ENCODE measurements around the gene INSR.

The INSR gene

DNA sequence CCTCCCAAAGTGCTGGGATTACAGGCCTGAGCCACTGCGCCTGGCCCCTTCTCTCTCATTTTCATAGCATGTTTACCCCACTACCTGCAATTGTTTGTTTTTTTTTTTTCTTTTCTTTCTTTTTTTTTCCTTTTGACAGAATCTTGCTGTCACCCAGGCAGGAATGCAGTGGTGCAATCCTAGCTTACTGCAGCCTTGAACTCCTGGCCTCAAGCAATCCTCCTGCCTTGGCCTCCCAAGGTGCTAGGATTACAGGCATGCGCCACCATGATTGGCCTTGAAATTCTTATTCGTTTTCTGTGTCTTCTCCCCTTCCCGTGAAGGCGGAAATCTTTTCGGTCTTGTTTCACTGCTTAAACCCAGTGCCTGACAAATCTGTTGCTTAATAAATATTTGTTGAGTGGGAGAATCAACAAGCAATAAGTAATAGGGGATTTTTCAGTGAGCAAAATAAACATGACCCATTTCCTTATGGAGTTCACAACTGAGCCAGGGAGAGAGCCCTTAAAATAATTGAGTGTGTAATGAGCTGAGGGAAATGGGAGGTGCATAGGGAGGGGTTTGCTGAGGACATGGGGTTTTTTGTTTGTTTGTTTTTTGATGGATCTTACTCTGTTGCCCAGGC is 1.8 kb upstream of the INSR start:
- DNase-seq (ENCODE audit: low read depth in 3 of 3, low spot score in 1 of 3): no peak

DNA sequence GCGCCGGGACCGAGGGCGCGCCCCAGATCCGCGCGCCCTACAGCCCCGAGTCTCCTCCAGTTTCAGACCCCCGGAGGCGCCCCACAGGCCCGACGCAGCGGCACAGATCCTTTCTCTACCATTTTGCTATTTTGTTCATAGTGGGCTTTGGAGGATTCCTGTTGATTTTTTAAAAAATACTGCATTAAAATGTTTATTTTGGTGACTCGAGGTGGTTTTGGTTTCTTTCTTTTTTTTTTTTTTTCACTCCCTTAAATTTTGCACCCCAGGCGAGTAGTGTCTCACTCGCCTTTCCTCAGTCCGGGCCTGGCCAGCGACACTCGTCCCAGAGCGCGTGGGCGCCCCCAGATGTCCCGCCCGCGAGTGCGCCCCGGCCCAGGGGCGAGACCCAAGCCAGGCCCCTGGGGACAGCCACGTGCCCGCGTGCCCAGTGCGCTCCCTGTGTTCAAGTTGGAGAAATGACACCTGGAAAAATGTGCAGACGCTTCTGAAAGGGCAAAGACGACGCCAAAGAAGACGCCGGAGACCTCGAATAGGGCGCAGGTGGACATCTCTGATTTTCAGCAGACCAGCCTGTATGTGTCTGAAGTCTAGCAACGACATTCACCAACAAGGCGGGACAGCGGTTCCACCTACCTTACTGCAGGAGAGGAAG is 471 bp upstream of the INSR start:
- DNase-seq (ENCODE audit: low read depth in 3 of 3, low spot score in 1 of 3): no peak

DNA sequence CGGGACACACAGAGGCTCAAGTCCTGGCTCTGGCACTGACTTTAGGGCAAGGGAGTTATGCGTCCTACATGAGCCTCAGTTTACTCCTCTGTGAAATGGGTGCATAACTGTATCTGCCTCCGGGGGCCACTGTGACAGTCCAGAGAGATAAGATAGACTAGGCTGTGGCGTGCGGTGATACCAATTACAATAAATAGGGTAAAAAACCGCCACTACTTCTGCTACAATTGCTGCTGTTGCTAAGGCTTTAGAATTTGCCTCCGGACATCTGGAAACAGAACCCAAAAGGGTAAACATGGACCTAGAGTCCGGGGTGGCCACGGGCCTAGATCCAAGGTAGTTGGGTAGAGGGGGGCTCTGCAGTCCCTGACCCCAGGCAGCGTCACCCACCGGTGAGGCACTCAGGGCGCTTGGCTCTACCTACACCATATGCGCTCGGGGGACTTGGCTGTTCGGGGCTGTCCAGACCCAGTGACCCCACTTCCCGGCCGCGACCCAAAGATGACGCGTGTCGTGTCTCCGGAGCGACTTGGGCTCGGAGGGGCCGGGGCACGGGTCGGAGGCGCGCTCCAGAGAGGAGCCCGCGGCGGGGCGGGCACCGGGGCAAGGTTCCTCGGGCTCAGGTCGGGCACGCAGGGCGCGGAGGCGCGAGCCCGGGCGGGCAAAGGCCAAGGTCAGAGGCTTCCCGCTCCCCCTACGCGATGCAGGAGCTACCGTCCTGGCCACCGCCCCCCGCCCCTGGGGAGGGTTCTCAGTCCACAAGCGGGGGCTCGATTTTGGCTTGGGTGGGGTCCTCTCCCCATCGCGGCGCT is 1.1 kb downstream of the INSR start:
- DNase-seq (ENCODE audit: low read depth in 3 of 3, low spot score in 1 of 3): no peak

DNA sequence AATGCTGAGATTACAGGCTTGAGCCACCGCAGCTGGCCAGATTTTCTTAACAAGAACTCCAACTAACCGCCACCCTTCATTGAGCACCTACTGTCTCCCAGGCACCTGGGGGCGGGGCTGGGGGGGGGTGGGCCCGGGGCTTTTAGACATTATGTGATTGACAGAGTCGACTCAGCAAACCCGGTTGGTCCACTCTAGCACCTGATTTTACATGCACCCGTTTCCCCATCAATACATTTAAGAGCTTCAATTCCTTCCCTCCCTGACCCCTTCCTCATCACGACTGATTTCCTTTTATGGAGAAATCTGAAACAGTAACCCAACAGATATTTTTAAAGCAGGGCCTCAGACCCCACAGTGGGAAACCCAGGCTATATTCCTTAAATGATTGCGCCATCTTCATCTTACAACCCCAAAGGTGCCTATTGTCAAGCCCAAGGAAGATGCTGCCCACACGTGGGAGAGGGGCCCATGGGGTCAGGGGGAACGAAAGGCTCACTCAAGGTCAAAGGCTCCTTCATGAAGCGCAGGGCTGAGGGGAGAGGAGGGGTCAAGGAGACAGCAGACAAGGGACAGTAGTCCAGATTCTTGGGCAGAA is 1.8 kb downstream of the INSR start:
- no peak for DNase-seq (ENCODE audit: low read depth in 3 of 3, low spot score in 1 of 3)

DNA sequence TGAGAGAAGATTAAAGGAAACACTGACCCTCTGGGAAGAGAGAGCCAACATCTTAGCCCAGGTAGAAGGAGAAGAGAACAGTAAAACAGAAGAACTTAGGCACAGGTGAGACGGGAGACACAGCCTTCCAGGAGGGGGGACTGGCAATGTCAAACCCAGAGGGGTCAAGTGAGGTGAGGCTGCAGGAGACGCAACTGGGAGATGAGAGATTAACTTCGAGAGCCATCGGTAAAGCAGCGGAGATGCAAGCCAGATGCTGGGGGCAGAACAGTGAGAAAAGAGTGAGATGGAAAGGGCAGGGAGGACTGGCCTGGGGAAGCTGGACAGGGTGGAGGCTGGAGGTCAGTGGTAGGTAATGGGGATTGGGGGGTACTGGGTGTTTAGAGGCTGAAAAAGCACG is 5.2 kb downstream of the INSR start:
- DNase-seq (ENCODE audit: low read depth in 3 of 3, low spot score in 1 of 3): no peak

DNA sequence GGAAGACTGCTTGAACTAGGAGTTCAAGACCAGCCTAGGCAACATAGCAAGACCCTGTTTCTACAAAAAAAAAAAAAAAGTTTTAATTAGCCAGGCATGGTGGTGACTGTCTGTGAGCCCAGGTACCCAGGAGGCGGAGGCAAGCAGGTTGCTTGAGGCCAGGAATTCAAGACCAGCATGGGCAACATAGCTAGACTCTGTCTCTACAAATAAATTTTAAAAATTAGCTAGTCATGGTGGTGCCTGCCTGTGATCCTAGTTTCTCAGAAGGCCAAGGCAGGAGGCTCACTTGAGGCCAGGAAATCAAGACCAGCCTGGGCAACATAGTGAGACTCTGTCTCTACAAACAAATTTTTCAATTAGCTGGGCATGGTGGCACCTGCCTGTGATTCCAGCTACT is 6.1 kb downstream of the INSR start:
- no peak for DNase-seq (ENCODE audit: low read depth in 3 of 3, low spot score in 1 of 3)

DNA sequence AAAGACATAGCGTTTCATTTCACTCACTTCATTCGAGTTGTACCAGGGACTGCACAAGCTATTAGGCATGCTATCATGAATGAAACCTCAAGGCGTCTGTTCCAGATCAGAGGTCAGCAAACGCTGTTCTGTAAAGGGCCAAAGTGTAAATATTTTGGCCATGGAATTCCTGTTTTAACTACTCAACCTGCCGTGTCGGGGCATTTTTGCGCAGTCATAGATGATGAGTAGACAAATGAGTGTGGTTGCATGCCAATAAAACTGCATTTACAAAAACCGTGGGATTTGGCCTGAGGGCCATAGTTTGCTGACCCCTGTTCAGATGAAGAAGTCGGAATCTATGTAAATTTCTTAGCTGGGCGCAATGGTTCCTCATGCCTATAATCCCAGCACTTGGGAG is 6.5 kb downstream of the INSR start:
- DNase-seq (ENCODE audit: low read depth in 3 of 3, low spot score in 1 of 3): no peak

DNA sequence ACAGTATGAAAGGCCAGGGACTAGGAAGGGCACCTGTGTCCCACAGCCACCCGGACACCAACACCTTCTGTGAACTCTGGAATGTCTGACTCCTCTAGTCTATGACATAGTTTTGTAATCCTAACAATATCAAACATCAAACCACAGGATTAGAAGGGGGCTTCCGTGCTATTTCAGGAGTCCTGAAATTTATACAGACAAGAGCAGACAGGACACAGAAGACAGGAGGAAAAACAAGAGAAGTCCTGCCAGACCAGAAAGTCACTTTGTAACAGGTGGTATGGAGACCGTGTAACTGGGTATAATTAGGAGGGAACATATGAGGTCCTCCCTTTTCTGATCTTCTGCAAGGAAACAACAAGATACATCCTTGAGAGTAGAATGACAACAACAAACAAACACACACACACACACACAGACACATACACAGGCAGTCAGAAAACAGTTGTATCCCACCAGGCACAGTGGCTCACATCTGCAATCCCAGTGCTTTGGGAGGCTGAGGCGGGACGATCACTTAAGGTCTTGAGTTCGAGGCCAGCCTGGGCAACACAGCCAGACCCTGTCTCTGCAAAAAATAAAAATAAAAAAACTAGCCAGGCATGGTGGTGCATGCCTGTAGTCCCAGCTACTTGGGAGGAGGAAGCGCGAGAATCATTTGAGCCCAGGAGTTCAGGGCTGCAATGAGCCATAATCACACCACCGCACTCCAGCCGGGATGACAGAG is 13.1 kb downstream of the INSR start:
- DNase-seq (ENCODE audit: low read depth in 3 of 3, low spot score in 1 of 3): no peak

DNA sequence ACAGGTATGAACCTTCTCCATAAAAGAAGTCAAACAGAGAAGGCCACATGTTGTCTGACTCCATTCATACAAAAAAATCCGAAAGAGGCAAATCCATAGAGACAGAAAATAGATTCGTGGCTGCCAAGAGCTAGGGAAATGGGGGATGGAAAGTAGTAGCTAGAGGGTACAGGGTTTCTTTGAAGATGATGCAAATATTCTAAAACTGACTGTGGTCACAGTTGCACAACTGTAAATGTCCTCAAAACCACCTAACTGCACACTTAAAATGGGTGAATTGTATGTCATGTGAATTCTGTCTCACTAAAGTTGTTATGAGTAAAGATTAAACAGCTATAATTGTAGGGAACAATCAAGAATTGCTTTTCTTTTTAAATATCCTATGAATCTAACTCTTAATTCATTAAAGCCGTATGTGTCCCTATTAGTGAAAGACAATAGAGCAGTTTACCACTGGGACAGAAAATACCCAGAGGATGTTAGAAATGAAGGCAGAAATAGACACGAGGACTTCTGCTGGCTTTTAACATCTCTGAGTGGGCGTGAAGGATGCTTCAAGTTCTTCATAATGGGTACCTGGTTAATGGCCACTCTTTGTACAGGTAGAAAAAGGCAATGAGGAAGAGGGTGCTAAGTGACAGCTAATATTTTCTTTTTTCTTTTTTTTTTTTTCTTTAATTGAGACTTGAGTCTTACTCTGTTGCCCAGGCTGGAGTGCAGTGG is 21.2 kb downstream of the INSR start:
- no peak for DNase-seq (ENCODE audit: low read depth in 3 of 3, low spot score in 1 of 3)

DNA sequence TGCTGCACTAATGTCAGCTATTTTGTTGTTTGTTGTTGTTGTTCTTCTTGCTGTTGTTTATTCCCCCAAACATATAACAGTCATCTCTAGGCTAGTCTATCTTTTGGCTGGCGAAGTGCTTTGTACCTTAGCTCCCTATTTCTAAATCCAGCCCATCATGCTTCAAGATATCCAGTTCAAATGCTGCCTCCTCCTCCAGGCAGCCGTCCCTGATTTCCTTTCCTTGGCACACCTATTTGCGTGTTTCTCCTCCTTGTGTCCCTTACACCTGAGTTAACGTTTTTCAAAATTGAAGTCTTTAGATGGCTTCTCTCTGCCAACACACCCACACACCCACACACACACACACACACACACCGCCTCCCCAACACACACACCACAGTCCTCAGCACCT is 25.5 kb downstream of the INSR start:
- DNase-seq (ENCODE audit: low read depth in 3 of 3, low spot score in 1 of 3): no peak

DNA sequence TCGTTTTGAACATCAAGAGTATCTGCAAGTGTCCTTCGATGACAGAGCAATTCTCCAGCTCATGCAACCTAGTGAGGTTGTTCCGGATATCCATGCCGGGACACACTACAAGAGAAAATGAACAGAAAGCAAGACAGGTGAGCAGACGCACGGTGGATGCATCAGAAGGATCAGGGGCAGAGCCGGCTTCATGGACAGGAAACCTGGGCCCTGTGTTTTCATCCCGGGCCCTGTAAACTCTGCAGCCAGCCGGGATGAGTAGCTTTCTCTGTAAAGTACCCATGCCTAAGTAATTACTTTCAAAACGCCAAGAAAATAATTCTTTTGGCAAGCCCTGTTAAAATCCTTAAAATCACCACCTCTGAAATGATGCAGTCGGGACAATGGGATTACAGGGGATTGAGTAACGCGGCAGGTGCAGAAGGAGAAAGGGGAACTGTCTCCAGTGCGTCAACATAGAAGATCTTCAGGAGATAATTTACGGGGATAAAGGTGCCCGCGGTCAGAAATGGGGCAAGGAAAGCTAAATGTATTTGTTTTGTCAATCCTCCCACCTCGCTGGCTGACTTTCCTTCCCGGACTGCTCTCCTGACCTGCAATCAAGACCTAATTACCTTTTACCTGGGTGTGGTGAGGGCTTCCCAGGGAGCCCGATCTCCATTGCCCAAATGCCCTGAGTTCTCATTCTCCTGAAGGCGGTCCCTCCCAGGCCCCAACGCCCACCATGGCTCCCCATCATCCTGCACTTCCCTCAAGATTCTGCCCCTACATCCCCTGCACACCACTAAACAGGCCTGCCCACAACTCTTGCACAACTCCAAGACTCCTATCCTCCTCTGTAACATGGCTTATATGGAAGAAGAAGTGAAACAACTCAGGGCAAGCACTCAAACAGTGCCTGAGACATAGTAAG is 26.2 kb downstream of the INSR start:
- no peak for DNase-seq (ENCODE audit: low read depth in 3 of 3, low spot score in 1 of 3)

DNA sequence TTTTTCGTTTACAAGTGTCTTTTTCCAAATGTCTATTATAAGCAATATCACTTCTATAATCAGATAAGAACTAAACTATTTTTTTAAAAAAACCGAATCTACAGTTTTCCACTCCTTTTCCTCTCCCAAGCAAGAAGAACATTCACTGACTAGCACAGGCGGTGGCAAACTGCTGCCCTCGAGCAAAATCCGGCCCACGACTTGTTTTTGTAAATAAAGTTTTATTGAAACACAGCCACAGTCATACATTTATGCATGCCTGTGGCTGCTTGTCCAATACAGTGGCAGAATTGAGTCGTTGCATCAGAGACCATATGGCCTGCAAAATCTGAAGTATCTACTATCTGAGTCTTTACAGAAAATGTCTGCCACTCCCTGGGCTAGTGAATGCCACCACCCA is 27.4 kb downstream of the INSR start:
- DNase-seq (ENCODE audit: low read depth in 3 of 3, low spot score in 1 of 3): no peak

DNA sequence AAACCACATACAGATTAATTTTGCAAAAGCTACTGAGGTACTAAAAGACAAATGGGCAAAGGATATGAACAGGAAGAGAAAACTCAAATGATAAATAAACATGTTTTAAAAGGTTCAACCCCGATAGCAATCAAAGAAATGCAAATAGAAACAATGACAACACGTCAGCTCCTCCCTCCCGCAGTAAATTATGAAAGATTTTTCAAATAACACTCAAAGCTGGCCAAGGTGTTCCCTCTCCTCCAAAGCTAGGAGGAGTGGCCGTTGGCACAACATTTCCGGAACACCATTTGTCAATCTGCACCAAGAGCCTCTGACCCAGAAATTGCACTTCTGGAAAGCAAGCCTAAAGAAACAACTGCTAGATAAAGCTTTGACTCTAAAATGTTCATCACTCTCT is 28.3 kb downstream of the INSR start:
- no peak for DNase-seq (ENCODE audit: low read depth in 3 of 3, low spot score in 1 of 3)

DNA sequence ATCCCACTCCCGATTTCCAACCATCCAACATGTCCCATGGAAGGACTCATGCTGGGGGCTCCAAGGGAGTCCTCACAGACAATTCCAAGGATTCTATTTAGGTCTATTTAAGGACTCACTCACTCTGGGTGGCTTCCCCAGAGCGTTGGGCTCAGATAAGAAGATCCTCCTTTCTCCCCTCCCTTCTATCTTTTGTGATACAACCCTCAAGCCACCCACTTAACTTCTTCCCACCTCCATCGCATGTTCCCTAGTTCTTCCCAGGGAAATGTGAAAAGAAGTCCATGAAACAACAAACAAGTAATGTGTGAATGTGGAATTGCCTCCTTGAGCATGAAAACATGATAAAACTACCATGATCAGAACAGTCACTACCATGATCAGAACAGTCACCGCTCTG is 29.4 kb downstream of the INSR start:
- DNase-seq (ENCODE audit: low read depth in 3 of 3, low spot score in 1 of 3): no peak

DNA sequence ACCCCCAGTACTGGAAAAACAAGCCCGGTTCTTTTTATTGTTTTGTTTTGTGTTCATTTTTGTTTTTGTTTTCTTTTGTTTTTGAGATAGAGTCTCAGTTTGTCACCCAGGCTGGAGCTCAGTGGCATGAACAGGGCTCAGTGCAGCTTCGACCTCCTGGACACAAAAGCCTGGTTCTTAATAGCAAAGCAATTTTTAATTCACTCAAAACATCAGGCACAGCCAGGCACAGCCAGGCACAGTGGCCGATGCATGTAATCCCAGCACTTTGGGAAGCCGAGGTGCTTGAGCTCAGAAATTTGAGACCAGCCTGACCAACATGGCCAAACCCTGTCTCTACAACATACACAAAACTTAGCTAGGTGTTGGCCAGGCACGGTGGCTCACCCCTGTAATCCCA is 30.7 kb downstream of the INSR start:
- no peak for DNase-seq (ENCODE audit: low read depth in 3 of 3, low spot score in 1 of 3)

DNA sequence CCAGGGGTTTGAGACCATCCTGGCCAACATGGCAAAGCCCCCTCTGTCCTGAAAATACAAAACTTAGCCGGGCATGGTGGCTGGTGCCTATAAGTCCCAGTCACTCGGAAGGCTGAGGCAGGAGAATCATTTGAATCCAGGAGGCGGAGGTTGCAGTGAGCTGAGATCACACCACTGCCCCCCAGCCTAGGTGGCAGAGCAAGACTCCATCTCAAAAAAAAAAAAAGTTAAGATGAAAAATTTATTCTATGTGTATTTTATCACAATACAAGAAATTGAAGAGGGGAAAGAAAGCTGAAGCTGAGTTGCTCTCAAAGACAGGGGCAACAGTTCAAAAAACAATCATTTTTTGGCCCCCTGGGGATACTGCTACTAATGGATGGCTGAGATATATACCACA is 31.1 kb downstream of the INSR start:
- no peak for DNase-seq (ENCODE audit: low read depth in 3 of 3, low spot score in 1 of 3)

DNA sequence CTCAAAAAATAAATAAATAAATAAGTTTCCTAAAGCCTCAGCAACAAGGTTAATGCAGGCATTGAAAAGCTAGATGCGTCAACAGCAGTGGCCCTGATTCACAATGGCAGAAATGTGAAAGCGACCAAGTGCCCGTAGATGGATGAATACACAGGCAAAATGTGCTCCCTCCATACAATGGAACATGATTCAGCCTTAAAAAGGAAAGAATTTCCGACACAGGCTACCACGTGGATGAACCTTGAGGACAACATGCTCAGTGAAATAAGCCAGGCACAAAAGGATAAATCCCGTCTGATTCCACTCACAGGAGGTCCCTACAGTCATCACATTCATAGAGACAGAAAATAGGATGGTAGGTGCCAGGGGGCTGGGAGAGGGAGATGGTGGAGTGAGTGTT is 31.7 kb downstream of the INSR start:
- no peak for DNase-seq (ENCODE audit: low read depth in 3 of 3, low spot score in 1 of 3)

DNA sequence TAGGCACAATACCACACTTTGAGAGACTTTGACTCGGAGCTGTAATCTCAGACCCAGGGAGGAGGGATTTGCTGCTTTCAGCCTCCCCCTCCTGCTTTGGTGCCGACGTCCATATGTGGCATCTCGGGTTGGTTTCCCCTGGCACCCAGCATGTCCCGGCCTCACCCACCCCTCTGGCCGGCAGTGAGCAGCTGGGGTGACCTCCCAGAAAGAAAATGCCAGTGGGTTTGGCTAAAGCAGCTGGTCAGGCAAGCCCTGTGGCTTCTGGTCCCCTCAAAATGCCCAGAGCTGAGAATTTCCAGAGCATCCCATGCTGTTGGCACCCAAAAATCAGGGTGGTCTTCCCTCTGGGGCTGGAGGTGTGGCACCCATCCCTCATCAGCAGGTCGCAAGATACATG is 34.1 kb downstream of the INSR start:
- DNase-seq (ENCODE audit: low read depth in 3 of 3, low spot score in 1 of 3): no peak

DNA sequence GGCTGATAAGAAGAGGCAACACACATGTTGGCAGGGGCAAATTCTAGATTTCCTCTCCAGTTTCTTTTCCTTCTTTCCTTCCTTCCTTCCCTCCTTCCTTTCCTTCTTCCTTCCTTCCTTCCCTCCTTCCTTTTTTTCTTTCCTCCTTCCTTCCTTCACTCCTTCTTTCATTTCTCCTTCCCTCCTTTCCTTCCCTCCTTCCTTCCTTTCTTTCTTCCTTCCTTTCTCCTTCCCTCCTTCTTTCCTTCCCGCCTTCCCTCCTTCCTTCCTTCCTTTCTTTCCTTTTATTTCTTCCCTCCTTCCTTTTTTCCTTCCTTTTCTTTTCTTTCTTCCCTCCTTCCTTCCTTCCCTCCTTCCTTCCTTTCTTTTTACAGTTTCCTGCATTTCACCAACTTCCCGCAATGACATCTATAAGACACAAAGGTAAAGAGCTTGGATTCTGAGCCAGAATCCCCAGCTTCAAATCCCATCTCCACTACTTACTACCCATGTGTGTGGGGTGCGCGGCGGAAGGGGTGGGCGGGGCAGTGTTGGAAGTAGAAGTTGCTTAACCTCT is 35.3 kb downstream of the INSR start:
- no peak for DNase-seq (ENCODE audit: low read depth in 3 of 3, low spot score in 1 of 3)
